Measurements from ENCODE around the gene PPP2R5D. TPM values are rescaled to one million over a fixed set of nuclear protein-coding genes. Genes with fewer than 3 reads are reported as not detected.

PPP2R5D gene
- polyA plus RNA-seq, 1 donor (not counting 4 experiments of a cell fraction or from before 2014, with no cell fraction given): 49.6 TPM

- Histone ChIP-seq H3K27ac (ENCODE audit: control insufficient read depth, insufficient read depth, low read length) (no peak overlapping the region), H4K20me1 (ENCODE audit: control insufficient read depth, extremely low read depth, insufficient read depth, low read length) (peaks cover 2% of the 10 kb centered on the region), H3K9me1 (ENCODE audit: control insufficient read depth, extremely low read depth, insufficient read depth, low read length) (no peaks in the 10 kb centered on the region), H3K9ac (ENCODE audit: control insufficient read depth, extremely low read depth, insufficient read depth, low read length) (no peak overlapping the region), H3K4me1 (ENCODE audit: control insufficient read depth, extremely low read depth, insufficient read depth, low read length) (no peaks in the 10 kb centered on the region), H3K4me3 (ENCODE audit: control insufficient read depth in 2 of 3, extremely low read depth in 1 of 3, insufficient read depth in 2 of 3, low read depth in 1 of 3, low read length in 3 of 3) (no peak overlapping the region), H3K4me2 (ENCODE audit: control insufficient read depth, extremely low read depth, insufficient read depth, low read depth, low read length) (no peak overlapping the region), H3K27me3 (ENCODE audit: control insufficient read depth, extremely low read depth, insufficient read depth, low read length) (no peaks in the 10 kb centered on the region), H3K36me3 (ENCODE audit: control insufficient read depth in 2 of 2, extremely low read depth in 1 of 2, insufficient read depth in 2 of 2, low read length in 2 of 2) (peaks cover 30 to 32% of the 10 kb centered on the region in 2 experiments), H3K9me3 (ENCODE audit: control insufficient read depth, low read depth, low read length) (no peaks in the 10 kb centered on the region), H3K79me2 (ENCODE audit: control insufficient read depth, insufficient read depth, low read length) (no peaks in the 10 kb centered on the region), H2AFZ (ENCODE audit: control insufficient read depth, low read length) (no peak overlapping the region)
- dilution Hi-C loops (cut with MboI; ENCODE audit: extremely low pct_ligation_motif_present, low sequenced_read_pairs): no loop called here
- TF ChIP-seq EZH2 (IDR thresholded peaks at IDR 0.05; ENCODE audit: low read length): no peak
- TF ChIP-seq CTCF (optimal IDR thresholded peaks at IDR 0.05 in 1 of 3, IDR thresholded peaks at IDR 0.05 in 1 of 3, conservative IDR thresholded peaks at IDR 0.05 in 1 of 3; ENCODE audit: extremely low read depth in 1 of 3, insufficient read depth in 2 of 3, low read length in 3 of 3): no peak
- DNase-seq (ENCODE audit: low read depth, low spot score): no peak
- FAIRE-seq: no peak
Observed at GRCh38 chr6:43036712-43037111, 52.3 kb downstream of the PPP2R5D start.

GRCh38 chr6:43037197-43037596, 52.8 kb downstream of the PPP2R5D start:
- DNase-seq (ENCODE audit: low read depth, low spot score) (no peak), FAIRE-seq (no peak)
- no peaks in the 10 kb centered on the region for H3K9me1 ChIP-seq (ENCODE audit: control insufficient read depth, extremely low read depth, insufficient read depth, low read length)
- H3K36me3 ChIP-seq (ENCODE audit: control insufficient read depth in 2 of 2, extremely low read depth in 1 of 2, insufficient read depth in 2 of 2, low read length in 2 of 2): peaks cover 30 to 34% of the 10 kb centered on the region in 2 experiments
- H3K79me2 ChIP-seq (ENCODE audit: control insufficient read depth, insufficient read depth, low read length): no peaks in the 10 kb centered on the region
- no peak overlapping the region for H3K4me2 ChIP-seq (ENCODE audit: control insufficient read depth, extremely low read depth, insufficient read depth, low read depth, low read length)
- H3K9me3 ChIP-seq (ENCODE audit: control insufficient read depth, low read depth, low read length): no peaks in the 10 kb centered on the region
- no peaks in the 10 kb centered on the region for H3K4me1 ChIP-seq (ENCODE audit: control insufficient read depth, extremely low read depth, insufficient read depth, low read length)
- peaks cover 2% of the 10 kb centered on the region for H4K20me1 ChIP-seq (ENCODE audit: control insufficient read depth, extremely low read depth, insufficient read depth, low read length)
- H3K9ac ChIP-seq (ENCODE audit: control insufficient read depth, extremely low read depth, insufficient read depth, low read length): no peak overlapping the region
- H3K27me3 ChIP-seq (ENCODE audit: control insufficient read depth, extremely low read depth, insufficient read depth, low read length): no peaks in the 10 kb centered on the region
- no peak overlapping the region for H2AFZ ChIP-seq (ENCODE audit: control insufficient read depth, low read length)
- TF ChIP-seq CTCF (optimal IDR thresholded peaks at IDR 0.05 in 1 of 3, IDR thresholded peaks at IDR 0.05 in 1 of 3, conservative IDR thresholded peaks at IDR 0.05 in 1 of 3; ENCODE audit: extremely low read depth in 1 of 3, insufficient read depth in 2 of 3, low read length in 3 of 3) (no peak), EZH2 (IDR thresholded peaks at IDR 0.05; ENCODE audit: low read length) (no peak)
- H3K27ac ChIP-seq (ENCODE audit: control insufficient read depth, insufficient read depth, low read length): no peak overlapping the region
- no peak overlapping the region for H3K4me3 ChIP-seq (ENCODE audit: control insufficient read depth in 2 of 3, extremely low read depth in 1 of 3, insufficient read depth in 2 of 3, low read depth in 1 of 3, low read length in 3 of 3)
- dilution Hi-C loops (cut with MboI; ENCODE audit: extremely low pct_ligation_motif_present, low sequenced_read_pairs): no loop called here

Data from keratinocyte (primary cell).